NCI-H2196 (cell line): Measurements from ENCODE around the gene CELSR1.
"Not testable (repeated sequence)": the region's sequence is repeated elsewhere in the genome, so short reads cannot be mapped to it uniquely, and the experiment has no call there.

ENCODE experiments used
- DNase-seq: peaks from one replicate; lab custom pipeline; 2025; ENCODE audit not compliant: unreplicated experiment; lab: John Stamatoyannopoulos, UW

The CELSR1 gene

GRCh38 chr22:46515208-46516111, 22.0 kb downstream of the CELSR1 start:
- DNase-seq, result no peak

- no peak for DNase-seq
Observed at GRCh38 chr22:46514592-46515207, 22.7 kb downstream of the CELSR1 start.

GRCh38 chr22:46513908-46514550, 23.4 kb downstream of the CELSR1 start:
- DNase-seq, result no peak

GRCh38 chr22:46512683-46513082, 24.7 kb downstream of the CELSR1 start:
- no peak for DNase-seq

GRCh38 chr22:46512039-46512370, 25.4 kb downstream of the CELSR1 start:
- DNase-seq, result no peak

- DNase-seq, result no peak
Observed at GRCh38 chr22:46511151-46512038, 26.0 kb downstream of the CELSR1 start.

- DNase-seq, result no peak
Observed at GRCh38 chr22:46509416-46510089, 27.9 kb downstream of the CELSR1 start.

- DNase-seq, result no peak
Observed at GRCh38 chr22:46508491-46508999, 28.9 kb downstream of the CELSR1 start.

- no peak for DNase-seq
Observed at GRCh38 chr22:46507451-46508425, 29.7 kb downstream of the CELSR1 start.

- no peak for DNase-seq
Observed at GRCh38 chr22:46504584-46504983, 32.8 kb downstream of the CELSR1 start.

- no peak for DNase-seq
Observed at GRCh38 chr22:46502440-46503175, 34.8 kb downstream of the CELSR1 start.

- no peak for DNase-seq
Observed at GRCh38 chr22:46501701-46502100, 35.7 kb downstream of the CELSR1 start.

GRCh38 chr22:46501265-46501664, 36.2 kb downstream of the CELSR1 start:
- not testable (repeated sequence) for DNase-seq

- no peak for DNase-seq
Observed at GRCh38 chr22:46500201-46500600, 37.2 kb downstream of the CELSR1 start.

GRCh38 chr22:46499805-46500189, 37.6 kb downstream of the CELSR1 start:
- no peak for DNase-seq

GRCh38 chr22:46491946-46492345, 45.5 kb downstream of the CELSR1 start:
- DNase-seq, result no peak

- DNase-seq, result no peak
Observed at GRCh38 chr22:46490538-46490937, 46.9 kb downstream of the CELSR1 start.

- no peak for DNase-seq
Observed at GRCh38 chr22:46486996-46487717, 50.3 kb downstream of the CELSR1 start.
